GM12878 (cell line): Measurements from ENCODE around the gene SLC5A8. TPM values are rescaled to one million over a fixed set of nuclear protein-coding genes. Genes with fewer than 3 reads are reported as not detected.

Experiments used
- ATAC-seq: fragments of 200-7000 bp; cut with Tn5 transposase; 3 replicates; pipeline ENCODE4 v1.9.1; 2020; ENCODE audit warnings: mild to moderate bottlenecking, moderate library complexity
- BruUV-seq: library from RNA; stranded (reverse); fragments of 400-500 nt; replicated peaks from 2 replicates; lab custom pipeline; 2021; lab: Mats Ljungman, UMichigan
- CTCF ChIA-PET: fragments of 300-600 bp; sonication (Branson Sonifier 250); formaldehyde crosslinking; extraction: SDS; loops from one replicate; lab custom pipeline; 2021; ENCODE audit warnings: inconsistent platforms; lab: Yijun Ruan, JAX
- POLR2A ChIA-PET: fragments of 350-600 bp; formaldehyde crosslinking; extraction: SDS; loops from one replicate; lab custom pipeline; 2021; ENCODE audit warnings: inconsistent platforms; lab: Charles Lee
- RAD21 ChIA-PET: fragments of 300-600 bp; sonication (Branson Sonifier 250); formaldehyde crosslinking; loops from one replicate; lab custom pipeline; 2023; ENCODE audit warnings: antibody characterized with exemption; ENCODE audit not compliant: unreplicated experiment; lab: Charles Lee
- SMC1A ChIA-PET: fragments of 300-600 bp; sonication (Branson Sonifier 250); formaldehyde crosslinking; loops from one replicate; lab custom pipeline; 2023; ENCODE audit not compliant: unreplicated experiment, uncharacterized antibody; lab: Charles Lee
- DNase-seq: peaks from one replicate; pipeline ENCODE4 v3.0.0-alpha.2; 2011; ENCODE audit warnings: low read depth, low spot score
- FAIRE-seq: peaks from 3 replicates; lab custom pipeline; 2011; peaks lifted over from hg19 to GRCh38; lab: Jason Lieb, UNC
- H2AFZ ChIP-seq: 2 replicates; pipeline ENCODE4 v1.6.0; 2011; ENCODE audit warnings: low read depth, low read length, control low read depth; ENCODE audit not compliant: control insufficient read depth
- H3K27ac ChIP-seq: 2 replicates; pipeline ENCODE4 v1.5.1; 2011; ENCODE audit warnings: control low read depth; ENCODE audit not compliant: control insufficient read depth, insufficient read depth
- H3K27me3 ChIP-seq, 2 experiments: replicated peaks in 1 of 2; 2 replicates each; pipeline versions ENCODE4 v1.6.0 to v1.6.1; 2011; ENCODE audit warnings: low read length in 1 of 2; ENCODE audit not compliant: control insufficient read depth in 2 of 2, insufficient read depth in 2 of 2
- H3K36me3 ChIP-seq, 2 experiments: 2 replicates each; pipeline ENCODE4 v1.5.1; 2011; ENCODE audit warnings: low read length in 1 of 2; ENCODE audit not compliant: control insufficient read depth in 2 of 2, insufficient read depth in 2 of 2
- H3K4me1 ChIP-seq: 2 replicates; pipeline ENCODE4 v1.6.1; 2011; ENCODE audit warnings: mild to moderate bottlenecking, low read length, moderate library complexity, mixed read lengths; ENCODE audit not compliant: control insufficient read depth, insufficient read depth
- H3K4me2 ChIP-seq: 2 replicates; pipeline ENCODE4 v1.6.0; 2011; ENCODE audit warnings: control low read depth; ENCODE audit not compliant: control insufficient read depth, insufficient read depth
- H3K4me3 ChIP-seq: fragments of 200-600 bp; sonication (generic); 2 replicates; pipeline ENCODE4 v1.5.1; 2016
- H3K79me2 ChIP-seq: 2 replicates; pipeline ENCODE4 v1.6.0; 2011; ENCODE audit warnings: low read length; ENCODE audit not compliant: control insufficient read depth, insufficient read depth
- H3K9ac ChIP-seq: 2 replicates; pipeline ENCODE4 v1.8.0; 2011; ENCODE audit warnings: low read length, control low read depth, mixed read lengths; ENCODE audit not compliant: control insufficient read depth, insufficient read depth
- H3K9me3 ChIP-seq: replicated peaks from 3 replicates; pipeline ENCODE4 v1.5.1; 2011; ENCODE audit warnings: mild to moderate bottlenecking, low read length; ENCODE audit not compliant: control insufficient read depth, insufficient read depth
- H4K20me1 ChIP-seq: 2 replicates; pipeline ENCODE4 v1.6.0; 2011; ENCODE audit not compliant: control insufficient read depth, insufficient read depth
- ATF7 ChIP-seq: fragments of 450-650 bp; IDR thresholded peaks from 2 replicates; pipeline ENCODE4 v1.6.1; 2016; ENCODE audit warnings: low read depth, mild to moderate bottlenecking
- CHD1 ChIP-seq: IDR thresholded peaks from 2 replicates; pipeline ENCODE4 v1.6.1; 2012; ENCODE audit warnings: low read depth, low read length, improper control_type of control experiment
- E2F8 ChIP-seq: fragments of 450-650 bp; IDR thresholded peaks from 2 replicates; pipeline ENCODE4 v1.6.1; 2018; ENCODE audit warnings: mild to moderate bottlenecking, low read depth, moderate library complexity; ENCODE audit not compliant: partially characterized antibody
- ELK1 ChIP-seq: IDR thresholded peaks from 2 replicates; pipeline ENCODE4 v1.6.1; 2012; ENCODE audit warnings: low read depth, low read length, improper control_type of control experiment
- JUNB ChIP-seq: IDR thresholded peaks from 2 replicates; pipeline ENCODE4 v1.6.1; 2016; ENCODE audit warnings: antibody characterized with exemption, mild to moderate bottlenecking
- JUND ChIP-seq: IDR thresholded peaks from 2 replicates; pipeline ENCODE4 v1.6.1; 2012; ENCODE audit warnings: low read depth, mild to moderate bottlenecking, low read length, improper control_type of control experiment, moderate library complexity
- MYC ChIP-seq: IDR thresholded peaks from 2 replicates; pipeline ENCODE4 v1.6.1; 2011; ENCODE audit warnings: mild to moderate bottlenecking, low read length, moderate library complexity, inconsistent platforms; ENCODE audit not compliant: insufficient read depth, insufficient replicate concordance, insufficient read length, severe bottlenecking
- PRDM15 ChIP-seq: fragments of 450-650 bp; formaldehyde crosslinking; IDR thresholded peaks from 2 replicates; pipeline ENCODE4 v1.4.0; 2020; ENCODE audit warnings: mild to moderate bottlenecking, moderate library complexity
- RAD21 ChIP-seq: IDR thresholded peaks from 2 replicates; pipeline ENCODE4 v1.6.1; 2011; ENCODE audit warnings: mild to moderate bottlenecking, low read depth, low read length, moderate library complexity; ENCODE audit not compliant: insufficient read depth
- STAT3 ChIP-seq: IDR thresholded peaks from 2 replicates; pipeline ENCODE4 v1.6.1; 2011; ENCODE audit warnings: low read depth, low read length, improper control_type of control experiment
- TAF1 ChIP-seq: IDR thresholded peaks from 2 replicates; pipeline ENCODE4 v1.6.1; 2011; ENCODE audit warnings: mild to moderate bottlenecking, low read depth, low read length, borderline replicate concordance
- ZBTB4 ChIP-seq: fragments of 450-650 bp; formaldehyde crosslinking; IDR thresholded peaks from 2 replicates; pipeline ENCODE4 v1.4.0; 2022; ENCODE audit warnings: mild to moderate bottlenecking, moderate library complexity
- WGBS: methylation state at CpG from one replicate; pipeline ENCODE4 v1.1.6; 2016; ENCODE audit warnings: low lambda C conversion rate; ENCODE audit not compliant: insufficient replicate concordance, insufficient coverage; ENCODE audit errors: missing lambda C conversion rate; 5-methylcytosine and 5-hydroxymethylcytosine counted together
- in situ Hi-C: fragments of 300-500 bp; cut with MboI; formaldehyde crosslinking; loops from 9 replicates; pipeline ENCODE4 v1.14.3; 2018; ENCODE audit warnings: mixed read lengths
- intact Hi-C: fragments of 100-400 bp; cut with micrococcal nuclease; formaldehyde crosslinking; loops from one replicate; pipeline ENCODE4 v1.14.2; 2022; ENCODE audit not compliant: unreplicated experiment
- polyA plus RNA-seq, 11 experiments: library from polyadenylated mRNA; depleted of rRNA in 4 of 11; unstranded in 6 of 11; stranded (reverse) in 5 of 11; fragments of >200 nt; fragmentation: Nextera tagmentation in 4 of 11; fragmentation: Illumina TruSeq in 1 of 11; extraction: Ambion mirVana in 4 of 11; extraction: Trizol in 1 of 11; gene quantifications; 1 replicate in 1 of 11; 2 replicates in 10 of 11; pipeline versions ENCODE4 v1.2.1 to v1.2.3, GENCODE V29; 2011 to 2016; ENCODE audit warnings: inconsistent platforms in 2 of 11, missing spikeins in 2 of 11, low read depth in 1 of 11
- total RNA-seq, 4 experiments: library from RNA; depleted of rRNA in 3 of 4; stranded (reverse); fragments of >200 nt in 3 of 4; fragmentation: Illumina TruSeq in 1 of 4; extraction: Trizol in 1 of 4; gene quantifications; 2 replicates each; pipeline versions ENCODE4 v1.2.1 to v1.2.3, GENCODE V29; 2013 to 2021

Gene SLC5A8
- total and polyA plus RNA-seq, 10 of the 15 experiments (the other 5 are each of a cell fraction or from before 2014, with no cell fraction given) = not detected

- no peak for TF ChIP-seq E2F8
- no peak for TF ChIP-seq ELK1
- TF ChIP-seq RAD21 = no peak
These were observed 98.6 kb downstream of the SLC5A8 start (continued) for GRCh38 chr12:101111441-101111840.

GRCh38 chr12:101110866-101111265, 99.2 kb downstream of the SLC5A8 start:
- Histone ChIP-seq H3K9ac (no peak overlapping the region), H3K9me3 (no peaks in the 10 kb centered on the region), H3K27ac (no peak overlapping the region), H3K4me1 (no peaks in the 10 kb centered on the region), H3K27me3 (no peaks in the 10 kb centered on the region), H4K20me1 (no peaks in the 10 kb centered on the region), H2AFZ (no peak overlapping the region), H3K4me2 (no peak overlapping the region), H3K4me3 (no peak overlapping the region), H3K79me2 (no peaks in the 10 kb centered on the region), H3K36me3 (no peaks in the 10 kb centered on the region)
- WGBS = 20% methylated on average over 3 of the region's 3 CpGs
- POLR2A ChIA-PET = no interaction called here
- no TSS peak for BruUV-seq
- CTCF ChIA-PET = no interaction called here
- SMC1A ChIA-PET = no interaction called here
- intact Hi-C loops (no loop called here), in situ Hi-C loops (no loop called here)
- ATAC-seq = no peak
- RAD21 ChIA-PET = no interaction called here
- no peak for DNase-seq
- no peak for FAIRE-seq
- TF ChIP-seq STAT3 (no peak), PRDM15 (CRISPR knock-in tag) (no peak), MYC (no peak), JUND (no peak), CHD1 (no peak), TAF1 (no peak), ZBTB4 (CRISPR knock-in tag) (no peak), ATF7 (no peak), JUNB (no peak)
